ENCODE data around the gene SMURF1.

The SMURF1 gene

DNA sequence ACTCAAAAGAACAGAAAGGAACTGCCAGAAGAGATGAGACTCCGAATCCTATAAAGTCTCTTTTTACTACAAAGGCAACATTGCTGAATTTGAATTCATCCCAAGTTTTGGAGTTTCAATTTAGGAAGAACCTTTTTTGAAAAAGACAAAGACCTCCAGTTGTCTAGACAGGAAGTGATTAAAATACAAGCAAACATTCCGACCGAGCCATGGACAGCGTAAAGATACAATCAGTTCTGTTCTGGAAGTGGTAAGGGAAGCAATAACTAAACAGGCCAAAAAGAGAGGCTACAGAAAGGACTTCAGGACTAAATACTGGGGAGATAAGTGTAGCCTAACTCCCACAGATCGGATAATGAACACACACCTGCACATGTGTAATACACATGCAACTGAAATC, 101.0 kb downstream of the SMURF1 start:
- no peak for DNase-seq

DNA sequence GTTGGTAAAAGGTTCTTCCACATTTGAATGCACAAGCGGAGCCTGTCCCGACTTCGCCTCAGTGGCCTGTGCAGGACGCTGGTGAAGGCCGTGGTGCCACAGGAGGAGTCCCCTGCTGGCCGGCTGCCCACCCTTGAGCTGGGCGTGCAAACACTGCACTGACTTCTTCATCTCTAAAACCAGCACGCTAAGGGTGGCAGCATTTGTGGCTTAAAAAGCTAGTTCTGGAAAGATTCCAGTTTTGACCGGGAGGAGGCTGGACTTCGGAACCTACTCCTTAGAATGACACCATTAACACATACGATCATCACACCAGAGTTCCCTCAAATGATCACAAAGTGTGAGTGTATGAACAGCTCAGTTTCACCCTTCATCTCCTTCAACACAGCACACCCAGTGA, 102.4 kb downstream of the SMURF1 start:
- no peak for DNase-seq

DNA sequence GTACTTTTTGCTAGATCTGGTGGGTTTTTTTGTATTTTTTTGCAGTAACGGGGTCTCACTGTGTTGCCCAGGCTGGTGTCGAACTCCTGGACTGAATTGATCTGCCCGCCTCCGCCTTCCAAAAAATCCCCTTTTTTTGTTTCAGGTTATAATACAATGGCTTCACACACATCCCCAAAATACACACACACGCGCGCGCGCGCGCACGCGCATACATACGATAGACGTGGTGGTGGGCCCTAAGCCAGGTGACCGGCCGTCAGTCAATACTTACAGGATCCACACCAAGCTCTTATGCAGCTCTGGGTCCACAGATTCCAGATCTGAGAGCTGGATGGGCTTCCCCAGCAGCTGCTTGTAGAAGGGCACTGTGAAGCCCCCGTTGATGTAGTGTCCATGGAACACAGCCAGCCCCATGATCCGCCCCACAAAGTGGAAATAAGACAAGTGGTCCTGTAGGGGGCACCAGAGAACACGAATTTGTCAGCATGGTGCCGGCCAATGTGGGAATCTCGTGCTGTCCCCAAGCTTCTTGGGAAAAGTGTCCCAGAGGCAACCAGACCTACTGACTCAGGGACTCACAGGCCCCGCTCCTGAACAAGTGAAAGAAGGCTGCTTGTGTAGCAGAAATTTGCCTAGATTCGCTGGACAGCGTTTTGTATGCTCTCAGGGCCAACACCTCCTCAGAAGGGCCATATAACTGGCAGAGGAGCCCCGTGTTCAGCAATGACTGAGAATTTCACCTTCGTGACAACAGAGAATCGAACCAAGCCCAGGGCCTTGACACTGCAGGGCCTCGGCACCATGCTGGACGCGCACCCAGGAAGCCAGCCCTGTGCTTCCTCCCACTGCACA, 103.6 kb downstream of the SMURF1 start:
- DNase-seq: no peak

DNA sequence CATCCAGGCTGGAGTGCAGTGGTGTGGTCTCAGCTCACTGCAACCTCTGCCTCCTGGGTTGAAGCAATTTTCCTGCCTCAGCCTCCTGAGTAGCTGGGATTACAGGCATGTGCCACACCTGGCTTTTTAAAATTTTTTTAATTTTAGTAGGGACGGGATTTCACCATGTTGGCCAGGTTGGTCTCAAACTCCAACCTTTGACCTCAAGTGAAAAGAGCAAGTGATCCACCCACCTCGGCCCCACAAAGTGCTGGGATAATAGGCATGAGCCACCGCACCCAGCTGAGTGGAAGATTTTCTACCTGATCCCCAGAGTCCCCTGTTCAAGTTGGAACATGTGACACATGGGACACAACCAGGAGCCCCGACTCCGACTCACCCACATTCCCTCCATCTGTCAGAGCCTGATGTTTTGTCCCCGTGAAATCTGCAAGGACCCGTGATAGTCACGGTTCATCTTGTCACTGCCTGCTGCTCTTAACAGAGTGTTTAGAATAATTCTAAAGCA, 104.5 kb downstream of the SMURF1 start:
- DNase-seq: no peak

DNA sequence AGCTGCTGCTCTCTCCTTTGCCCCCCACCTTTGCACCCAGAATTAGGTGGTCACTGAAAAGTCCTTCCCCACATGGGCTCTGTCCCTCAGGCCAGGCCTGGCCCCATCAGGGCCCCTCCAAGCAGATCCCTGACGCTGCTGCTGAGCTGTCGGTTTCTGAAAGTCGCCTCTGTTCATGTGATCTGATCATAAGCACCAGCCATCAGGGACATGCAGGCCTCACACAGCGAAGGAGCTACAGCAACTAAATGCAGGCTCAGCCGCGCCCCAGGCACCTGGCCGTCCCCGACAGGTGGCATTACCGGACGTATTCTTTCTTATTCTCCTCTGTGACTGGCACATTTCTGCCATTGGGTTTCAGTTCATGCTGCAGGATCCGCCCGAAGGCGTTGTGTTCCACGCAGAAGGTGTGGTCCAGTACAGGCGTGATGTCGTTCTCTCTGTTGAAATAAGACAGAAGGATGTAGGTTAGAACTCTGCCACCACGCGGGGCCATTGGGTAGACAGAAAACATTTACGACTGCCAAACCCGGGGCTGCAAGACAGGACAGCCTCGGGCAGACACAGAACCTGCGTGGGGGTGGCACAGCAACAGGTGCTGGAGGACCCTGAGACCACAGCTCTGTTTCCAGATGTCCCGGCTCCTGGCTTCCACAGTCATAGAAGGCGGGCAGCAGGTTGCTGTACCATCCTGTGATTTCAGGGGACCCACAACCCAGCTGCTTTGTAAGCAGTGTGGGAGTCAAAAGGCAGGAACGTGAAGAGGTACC, 105.6 kb downstream of the SMURF1 start:
- no peak for DNase-seq

DNA sequence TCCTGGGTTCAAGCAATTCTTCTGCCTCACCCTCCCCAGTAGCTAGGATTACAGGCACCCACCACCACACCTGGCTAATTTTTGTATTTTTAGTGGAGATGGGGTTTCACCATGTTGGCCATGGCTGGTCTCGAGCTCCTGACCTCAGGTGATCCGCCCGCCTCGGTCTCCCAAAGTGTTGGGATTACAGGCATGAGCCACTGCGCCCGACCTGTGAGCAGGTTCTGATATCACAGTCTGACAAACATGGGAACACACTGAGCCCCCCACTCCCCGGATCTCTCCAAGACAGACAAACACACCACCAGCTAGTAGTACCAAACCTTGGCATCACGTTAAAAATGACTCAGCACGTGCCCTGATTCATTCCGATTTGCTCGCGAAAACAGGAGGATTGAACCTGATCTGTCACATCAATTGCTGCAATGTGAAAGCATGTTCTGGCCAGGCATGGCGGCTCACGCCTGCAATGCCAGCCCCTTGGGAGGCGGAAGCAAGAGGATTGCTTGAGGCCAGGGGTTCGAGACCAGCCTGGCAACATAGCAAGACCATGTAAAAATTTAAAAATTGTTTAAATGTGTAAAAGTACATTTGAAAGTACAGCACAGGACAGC, 106.5 kb downstream of the SMURF1 start:
- DNase-seq: no peak

DNA sequence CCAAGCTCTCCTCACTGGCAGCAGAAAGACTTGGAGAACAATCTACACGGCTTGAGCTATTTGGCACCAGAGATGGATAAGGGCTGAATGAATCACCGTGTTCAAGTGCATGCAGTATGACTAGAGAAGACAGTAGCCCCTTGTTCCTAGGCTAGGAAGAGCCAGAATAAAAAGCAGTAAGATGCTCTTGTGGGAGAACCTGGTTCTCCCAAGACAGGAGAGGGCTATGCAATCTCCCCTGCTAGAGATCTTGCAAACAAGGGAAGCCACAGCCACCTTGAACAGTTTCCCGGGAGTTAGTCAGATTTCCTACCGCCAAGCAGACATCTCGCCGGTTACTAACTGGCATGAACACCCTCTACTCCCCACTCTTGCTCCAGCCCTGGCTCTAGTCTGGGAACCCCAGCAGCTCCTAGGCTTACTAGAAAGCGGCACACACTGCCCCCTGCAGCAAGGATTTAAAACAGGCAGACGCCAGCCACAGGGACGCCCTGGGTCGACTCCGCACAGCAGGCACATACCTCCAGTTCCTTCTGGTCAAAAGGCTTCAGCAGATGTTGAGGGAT, 107.3 kb downstream of the SMURF1 start:
- DNase-seq: no peak

DNA sequence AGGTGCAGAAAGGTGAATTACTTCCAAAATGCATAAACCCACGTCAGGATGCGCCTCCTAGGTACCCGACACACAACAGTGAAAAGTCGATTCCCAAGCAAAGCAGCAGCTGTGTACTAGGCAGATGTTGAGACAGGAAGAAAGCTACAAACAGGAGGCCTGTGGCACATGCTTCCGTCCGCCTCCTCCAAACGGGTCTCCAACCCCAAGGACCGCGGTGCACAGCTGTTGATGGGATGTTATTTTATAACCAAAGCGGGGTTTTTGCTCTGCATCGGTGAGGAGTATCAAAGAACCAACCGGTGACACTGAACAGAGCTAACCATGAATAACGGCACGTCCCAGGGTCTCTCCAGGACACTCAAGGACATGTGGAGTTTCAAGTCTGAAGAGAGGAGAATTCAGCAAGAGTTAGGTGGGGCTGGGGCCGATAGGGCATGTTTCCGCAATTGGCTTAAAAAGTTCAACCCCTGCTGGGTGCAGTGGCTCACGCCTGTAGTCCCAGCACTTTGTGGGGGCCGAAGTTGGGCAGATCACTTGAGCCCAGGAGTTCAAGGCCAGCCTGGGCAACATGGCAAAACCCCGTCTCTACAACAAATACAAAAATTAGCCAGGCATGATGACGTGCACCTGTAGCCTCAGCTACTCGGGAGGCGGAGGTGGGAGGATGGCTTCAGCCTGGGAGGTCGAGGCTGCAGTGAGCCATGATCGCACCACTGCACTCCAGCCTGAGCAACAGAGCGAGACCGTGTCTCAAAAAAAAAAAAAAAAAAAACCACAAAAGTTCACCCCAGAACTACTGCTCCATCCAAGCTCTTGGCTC, 108.0 kb downstream of the SMURF1 start:
- DNase-seq: no peak

DNA sequence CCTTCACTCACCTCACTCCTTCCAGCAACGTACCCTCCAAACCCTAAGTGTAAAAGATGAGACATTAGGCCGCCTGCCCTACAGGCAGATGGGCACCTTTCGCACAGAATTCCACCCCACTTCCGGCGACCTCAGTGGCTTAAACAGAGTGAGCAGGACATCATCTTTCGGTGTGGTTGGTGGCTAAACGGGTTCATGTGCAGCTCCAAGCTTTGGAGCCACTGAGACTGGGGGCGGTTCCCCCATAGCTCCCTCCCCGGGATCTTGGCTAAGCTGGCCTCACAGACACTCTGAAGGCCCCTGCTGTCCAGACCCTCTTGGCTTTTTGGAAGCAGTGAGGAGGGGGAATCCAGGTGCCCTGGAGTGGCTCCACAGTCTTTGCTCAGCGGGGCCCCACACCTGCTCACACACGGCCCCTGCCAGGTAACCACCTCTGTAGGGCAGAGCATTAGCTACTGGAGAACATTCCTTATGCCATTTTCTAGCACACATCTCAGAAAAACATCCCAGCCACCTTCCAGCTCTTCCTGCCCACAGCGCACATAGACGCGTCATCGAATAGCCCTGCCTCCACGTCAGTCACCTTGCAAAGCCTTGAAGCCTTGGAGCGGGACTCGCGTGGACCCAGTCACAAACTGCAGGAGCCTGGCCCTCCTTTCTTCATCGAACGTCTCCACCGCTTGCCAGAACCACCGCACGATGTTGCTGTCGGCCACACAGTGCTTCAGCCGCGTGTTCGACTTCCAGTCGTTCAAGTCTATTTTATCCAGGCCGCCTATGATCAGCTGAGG, 108.8 kb downstream of the SMURF1 start:
- DNase-seq: no peak

DNA sequence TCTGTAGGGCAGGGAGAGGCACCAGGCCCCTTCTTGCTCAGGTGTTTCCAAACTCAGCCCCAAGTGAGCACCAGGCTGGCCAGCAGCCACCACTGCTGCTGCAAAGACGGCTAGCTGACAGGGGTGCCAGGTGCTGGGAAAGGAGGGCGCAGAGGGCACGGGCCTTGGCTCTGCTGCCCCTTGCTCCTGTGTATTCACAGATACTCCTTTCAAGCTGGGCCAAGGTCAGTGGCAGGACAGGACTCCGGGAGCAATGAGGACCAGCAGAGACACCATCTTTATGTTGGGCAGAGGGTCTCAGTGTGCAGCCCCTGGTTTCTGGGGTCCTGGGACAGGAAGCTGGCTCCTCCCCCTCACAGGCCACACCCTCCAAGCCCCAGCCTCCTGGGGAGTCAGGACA, 110.1 kb downstream of the SMURF1 start:
- DNase-seq: no peak

DNA sequence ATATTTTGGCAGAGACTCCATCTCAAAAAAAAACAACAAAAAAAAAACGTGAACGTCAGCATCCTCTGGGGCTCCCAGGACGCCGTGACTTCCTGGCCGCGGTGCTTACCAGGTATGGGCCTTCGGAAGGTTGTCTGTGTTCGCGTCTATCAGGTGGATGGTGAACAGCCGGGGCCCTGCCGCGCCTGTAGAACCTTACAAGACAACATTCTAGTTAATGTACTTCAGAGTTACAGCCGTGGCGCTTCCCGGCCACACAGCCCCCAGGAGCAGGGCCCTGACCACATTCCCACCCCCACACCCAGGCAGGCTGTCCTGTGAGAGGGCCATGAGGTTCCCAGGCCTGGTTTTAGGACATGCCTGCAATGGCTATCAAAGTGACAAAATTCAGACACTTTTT, 111.0 kb downstream of the SMURF1 start:
- no peak for DNase-seq

DNA sequence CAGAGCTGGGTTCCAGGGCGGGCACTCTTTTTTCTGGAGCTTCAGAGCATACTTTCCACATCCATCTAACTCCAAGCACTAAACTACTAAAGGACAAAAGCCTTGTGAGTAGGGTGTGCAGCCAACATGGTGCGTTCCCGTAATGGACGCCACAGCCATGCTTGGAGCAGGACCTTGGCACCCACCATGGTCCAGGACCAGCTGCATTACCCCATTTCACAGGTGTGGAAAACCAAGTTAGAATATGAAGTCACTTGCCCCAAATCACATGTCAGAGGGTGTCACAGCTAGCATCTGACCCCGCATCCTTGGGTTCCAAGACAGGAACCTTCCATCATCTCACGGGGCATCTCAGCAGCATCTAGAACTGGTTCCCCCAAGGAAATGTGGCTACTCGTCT, 112.4 kb downstream of the SMURF1 start:
- no peak for DNase-seq

DNA sequence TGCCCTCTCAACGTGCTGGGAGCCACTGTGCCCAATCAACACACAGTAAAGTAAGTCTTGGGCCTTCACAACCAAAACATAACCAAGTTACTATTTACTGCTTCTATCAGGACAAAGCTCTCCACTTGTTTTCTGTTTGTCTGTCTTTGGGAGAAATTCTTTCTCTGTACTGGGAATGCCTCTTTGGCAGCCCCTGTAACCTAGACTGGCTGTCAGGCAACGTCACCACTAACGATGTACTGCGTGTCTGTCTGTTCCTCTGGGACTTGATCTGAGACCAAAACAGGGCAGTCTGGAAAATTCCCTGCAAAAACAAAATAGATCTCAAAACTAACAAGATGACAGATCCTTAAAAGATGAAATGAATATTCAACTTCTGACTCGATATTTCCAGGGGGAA, 113.0 kb downstream of the SMURF1 start:
- no peak for DNase-seq

DNA sequence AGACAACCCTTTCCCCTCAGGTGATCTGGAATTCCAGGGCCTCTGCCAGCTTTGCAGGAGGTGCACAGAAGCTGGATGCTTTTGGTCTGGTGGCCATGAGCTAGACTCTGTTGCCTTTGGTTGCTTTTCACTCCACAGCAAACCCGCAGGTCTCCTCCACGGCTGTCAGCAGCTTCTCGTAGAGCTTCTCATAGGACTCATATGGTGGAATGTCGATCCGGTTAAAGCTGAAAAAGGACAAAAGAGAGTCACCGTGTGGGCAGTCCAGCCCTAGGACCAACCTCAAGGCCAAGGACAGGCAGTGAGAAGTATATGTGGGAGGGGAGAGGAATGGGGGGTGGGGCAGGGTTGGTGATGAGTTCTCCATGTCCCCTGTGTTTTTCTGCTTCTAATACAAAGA, 113.5 kb downstream of the SMURF1 start:
- DNase-seq: no peak

DNA sequence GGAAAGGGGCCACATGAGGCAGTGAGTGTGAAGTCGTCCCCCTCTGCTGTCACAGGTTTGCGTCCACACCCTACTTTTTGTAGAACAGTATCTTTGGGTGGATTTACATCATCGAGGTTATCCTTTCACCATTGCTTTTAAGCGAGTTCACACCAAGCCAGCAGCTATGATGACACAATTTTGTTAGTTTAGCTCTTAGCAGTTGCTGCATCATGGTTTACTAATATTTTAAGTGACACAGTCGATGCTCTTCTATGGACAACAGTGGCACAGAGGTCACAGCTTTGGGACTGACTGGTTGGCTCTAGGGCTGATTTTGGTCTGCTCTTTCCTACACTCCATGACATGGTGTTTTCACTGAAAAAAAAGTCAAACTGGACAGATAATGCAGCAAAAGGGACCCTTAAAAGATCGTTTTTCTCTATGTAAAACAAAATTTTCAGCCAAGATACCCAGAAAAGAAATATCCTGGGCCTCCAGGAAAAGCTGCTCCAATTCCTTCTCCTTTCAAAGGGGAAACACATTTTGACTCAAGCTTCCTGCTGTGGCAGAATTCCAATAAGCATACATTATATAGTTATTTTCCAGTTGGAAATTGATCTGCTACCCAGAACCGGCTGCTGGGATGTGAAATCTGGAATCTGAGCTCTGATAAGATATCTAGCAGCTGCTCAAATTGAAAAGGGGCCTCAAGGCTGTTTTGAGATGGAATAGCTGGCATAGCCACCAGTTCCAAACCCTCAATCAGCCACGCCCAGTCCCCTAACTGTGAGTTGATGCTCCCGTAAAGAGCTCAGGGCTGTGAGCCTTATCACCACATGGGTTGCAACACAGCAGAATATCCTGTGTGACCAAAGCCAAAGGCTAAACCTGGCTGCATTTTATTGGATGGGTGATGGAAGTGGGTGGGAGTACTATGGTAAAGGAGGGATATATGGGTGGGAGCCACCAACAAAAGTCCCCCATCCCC, 114.2 kb downstream of the SMURF1 start:
- DNase-seq: no peak

DNA sequence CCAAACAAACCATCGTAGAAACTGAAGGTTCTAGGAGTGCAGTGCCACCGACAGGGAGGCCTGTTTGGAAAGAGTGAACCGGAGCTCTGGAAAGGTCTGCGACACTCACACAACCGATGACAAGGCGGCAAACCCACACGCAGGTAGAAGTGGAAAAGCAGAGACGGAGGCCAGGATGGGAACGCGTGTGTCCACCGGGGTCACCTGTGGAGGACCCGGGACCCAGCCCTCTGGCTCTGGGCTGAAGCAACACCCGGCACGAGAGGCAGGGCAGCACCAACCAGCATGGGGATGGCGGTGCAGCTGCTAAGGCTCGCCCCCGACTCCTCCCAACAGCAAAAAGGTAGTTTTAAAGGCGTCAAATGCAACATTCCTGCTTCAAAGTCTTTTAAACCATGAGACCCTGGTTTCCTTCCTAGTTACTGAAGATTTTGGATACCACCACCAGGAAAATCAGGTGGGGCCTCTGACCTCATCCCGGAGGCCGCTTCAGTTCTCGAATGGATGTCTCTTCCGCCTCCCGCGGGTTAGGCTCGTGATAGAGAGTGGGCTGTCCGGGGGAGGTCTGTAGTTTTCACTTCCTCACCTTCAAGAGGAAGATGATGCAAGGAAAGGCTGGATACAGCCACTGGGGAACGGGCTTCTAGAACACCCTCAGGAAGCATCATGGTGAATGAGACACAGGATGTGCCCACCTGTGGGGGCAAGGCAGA, 115.5 kb downstream of the SMURF1 start:
- no peak for DNase-seq

DNA sequence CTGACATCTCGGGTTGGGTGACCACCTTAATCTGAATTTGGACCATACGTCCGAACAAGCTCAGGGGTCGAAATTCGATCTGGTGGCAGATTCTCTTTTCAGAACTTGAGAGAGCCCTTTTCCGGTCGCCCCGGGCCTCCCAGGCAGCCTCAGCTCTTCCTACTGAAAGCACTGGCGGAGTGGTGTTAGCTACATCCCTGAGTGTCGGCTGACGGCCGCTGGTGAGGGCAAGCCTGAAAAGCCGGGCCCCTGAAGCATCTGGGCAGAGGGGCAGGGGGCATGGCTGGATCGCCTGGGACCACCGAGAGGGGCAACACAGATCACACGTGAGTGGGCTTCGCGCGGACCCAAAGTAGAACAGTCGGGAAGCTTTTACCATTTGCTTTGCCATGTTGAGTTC, 116.1 kb downstream of the SMURF1 start:
- no peak for DNase-seq

DNA sequence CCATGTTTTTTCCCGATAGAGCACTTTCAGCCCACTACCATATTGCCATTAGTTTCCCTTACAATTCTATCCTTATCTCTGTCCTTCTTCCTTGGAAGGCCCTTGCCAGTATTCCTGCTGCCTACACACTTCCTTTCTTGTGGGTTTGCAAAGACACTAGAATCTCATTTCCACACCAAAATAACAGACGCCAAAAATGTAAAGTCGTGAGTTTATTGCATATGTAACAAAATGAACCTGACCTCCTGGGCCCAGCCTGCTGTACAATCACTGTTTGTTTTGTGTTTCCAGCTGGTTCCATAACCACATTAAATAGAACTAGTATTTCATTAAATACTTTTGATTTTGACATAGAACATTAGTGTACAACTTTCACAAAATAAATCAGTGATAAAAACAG, 116.7 kb downstream of the SMURF1 start:
- DNase-seq: no peak

DNA sequence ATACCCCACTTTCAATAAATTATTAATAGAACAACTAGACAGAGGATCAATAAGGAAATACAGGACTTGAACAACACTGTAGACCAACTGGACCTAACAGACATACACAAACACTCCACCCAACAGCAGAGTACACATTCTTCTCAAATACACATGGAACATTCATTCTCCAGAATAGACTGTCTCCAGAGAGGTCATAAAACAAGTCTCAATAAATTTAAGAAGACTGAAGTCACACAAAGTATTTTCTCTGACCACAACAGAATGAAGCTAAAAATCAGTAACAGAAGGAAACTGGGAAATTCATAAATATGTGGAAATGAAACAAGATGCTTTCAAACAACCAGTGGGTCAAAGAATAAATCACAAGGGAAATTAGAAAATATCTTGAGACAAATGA, 119.8 kb downstream of the SMURF1 start:
- DNase-seq: no peak

Measured in NCI-H446 treated with DMSO at 0.1 percent for 48 hours (cell line).